DND-41 (cell line): ENCODE data around the gene HACD4.

Experiments
- ATAC-seq: fragments of 200-7000 bp; cut with Tn5 transposase; 3 replicates; pipeline ENCODE4 v1.9.1; 2021; ENCODE audit warnings: low read depth; ENCODE audit not compliant: insufficient read depth
- DNase-seq: peaks from one replicate; pipeline ENCODE4 v3.0.0-alpha.2; 2020
- H2AFZ ChIP-seq: 2 replicates; pipeline ENCODE4 v1.6.0; 2012; ENCODE audit warnings: low read depth, low read length
- H3K27ac ChIP-seq: 2 replicates; pipeline ENCODE4 v1.5.1; 2012; ENCODE audit warnings: low read length, inconsistent platforms
- H3K27me3 ChIP-seq: fragments of 200-600 bp; sonication (generic); 2 replicates; pipeline ENCODE4 v1.6.0; 2012; ENCODE audit warnings: low read length, mild to moderate bottlenecking, inconsistent platforms; ENCODE audit not compliant: insufficient read depth, poor library complexity
- H3K36me3 ChIP-seq: 2 replicates; pipeline ENCODE4 v1.5.1; 2012; ENCODE audit warnings: low read length, inconsistent platforms; ENCODE audit not compliant: insufficient read depth
- H3K4me1 ChIP-seq: 2 replicates; pipeline ENCODE4 v1.5.1; 2012; ENCODE audit warnings: mild to moderate bottlenecking, low read length; ENCODE audit not compliant: insufficient read depth
- H3K4me2 ChIP-seq: 2 replicates; pipeline ENCODE4 v1.6.0; 2012; ENCODE audit warnings: mild to moderate bottlenecking, moderate library complexity, low read length, inconsistent platforms; ENCODE audit not compliant: insufficient read depth
- H3K4me3 ChIP-seq, 2 experiments: fragments of 200-600 bp in 1 of 2; shearing (Covaris generic) in 1 of 2; 2 replicates each; pipeline ENCODE4 v1.5.1; 2012 to 2016; ENCODE audit warnings: inconsistent platforms in 2 of 2, low read length in 2 of 2, mild to moderate bottlenecking in 2 of 2, low read depth in 1 of 2, moderate library complexity in 1 of 2
- H3K79me2 ChIP-seq: 2 replicates; pipeline ENCODE4 v1.6.0; 2012; ENCODE audit warnings: low read length, inconsistent platforms; ENCODE audit not compliant: insufficient read depth
- H3K9ac ChIP-seq: 2 replicates; pipeline ENCODE4 v1.6.0; 2012; ENCODE audit warnings: low read depth, mild to moderate bottlenecking, inconsistent platforms, low read length, moderate library complexity
- H3K9me3 ChIP-seq: 2 replicates; pipeline ENCODE4 v1.5.1; 2012; ENCODE audit warnings: low read length, moderate library complexity, mild to moderate bottlenecking, inconsistent platforms; ENCODE audit not compliant: insufficient read depth, severe bottlenecking
- H4K20me1 ChIP-seq: 2 replicates; pipeline ENCODE4 v1.6.0; 2012; ENCODE audit warnings: low read length; ENCODE audit not compliant: insufficient read depth
- CTCF ChIP-seq: IDR thresholded peaks from 2 replicates; pipeline ENCODE4 v1.5.1; 2012; ENCODE audit warnings: borderline replicate concordance, low read length, moderate library complexity, mild to moderate bottlenecking; ENCODE audit not compliant: poor library complexity, severe bottlenecking; ENCODE audit errors: extremely low read depth
- EZH2 ChIP-seq: IDR thresholded peaks from 3 replicates; pipeline ENCODE4 v1.6.1; 2012; ENCODE audit warnings: borderline replicate concordance, low read depth, mild to moderate bottlenecking, moderate library complexity, low read length, inconsistent platforms; ENCODE audit not compliant: severe bottlenecking

HACD4 gene

DNA sequence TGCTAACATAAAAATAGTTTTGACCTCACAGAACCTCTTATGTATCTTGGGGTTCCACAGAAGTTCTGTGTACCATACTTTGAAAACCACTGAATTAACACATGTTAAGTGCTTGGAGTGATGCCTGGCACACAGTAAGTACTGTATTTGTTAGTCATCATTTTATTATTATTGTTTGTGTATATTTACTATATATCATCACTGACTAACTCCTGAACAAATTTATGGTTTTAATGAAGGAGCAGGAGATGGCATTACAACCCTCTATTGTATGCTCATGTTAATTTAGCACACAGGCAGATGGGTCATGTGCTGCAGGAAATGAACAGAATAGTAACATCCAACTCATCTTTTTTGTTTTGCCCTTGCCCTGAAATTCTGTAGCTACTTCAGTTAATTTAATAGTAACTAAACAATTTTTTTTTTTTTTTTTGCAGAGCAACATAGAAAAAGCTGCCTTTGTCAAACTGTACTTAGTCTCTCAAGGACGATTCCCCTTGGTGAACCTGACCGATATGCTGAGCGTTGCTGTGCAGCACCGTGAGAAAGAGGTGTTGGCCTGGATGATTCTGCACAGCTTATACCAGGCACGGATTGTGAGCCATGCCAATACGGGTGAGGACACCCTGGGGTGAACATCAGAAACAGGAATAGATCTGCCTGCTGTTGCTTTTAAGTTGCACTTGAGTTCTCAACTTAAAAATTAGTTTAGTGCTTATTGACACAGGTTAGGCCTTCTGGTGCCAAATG lies 45.4 kb downstream of the HACD4 start:
- ATAC-seq (0 out of 3 replicates have a peak, but pooled peaks have one; percentile 22), DNase-seq (no peak)
- Histone ChIP-seq H3K27ac (no peak overlapping the region), H3K4me3 (no peak overlapping the region), H2AFZ (no peak overlapping the region), H4K20me1 (no peaks in the 10 kb centered on the region), H3K9ac (no peak overlapping the region), H3K36me3 (peaks cover 46% of the 10 kb centered on the region), H3K9me3 (no peaks in the 10 kb centered on the region), H3K79me2 (no peaks in the 10 kb centered on the region), H3K4me1 (no peaks in the 10 kb centered on the region), H3K4me2 (no peak overlapping the region), H3K27me3 (no peaks in the 10 kb centered on the region)
- TF ChIP-seq CTCF = no peak
- no peak for TF ChIP-seq EZH2

DNA sequence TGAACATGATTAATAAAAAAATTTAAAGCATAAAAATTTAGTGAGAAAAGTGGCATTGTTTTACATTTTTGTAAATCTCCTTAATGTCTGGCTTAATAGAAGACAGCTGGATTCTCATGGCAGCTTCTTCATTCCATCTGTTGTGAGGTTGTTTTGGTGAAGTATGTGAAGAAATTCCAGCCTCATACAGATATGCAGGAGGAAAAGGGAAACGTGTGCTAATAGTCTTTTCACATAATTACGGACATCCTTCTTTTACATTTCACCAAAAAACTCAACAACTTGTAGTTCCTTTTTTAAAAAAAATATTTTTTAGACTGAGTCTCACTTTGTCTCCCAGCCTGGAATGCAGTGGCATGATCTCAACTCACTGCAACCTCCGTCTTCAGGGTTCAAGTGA lies 46.9 kb downstream of the HACD4 start:
- TF ChIP-seq CTCF (no peak), EZH2 (no peak)
- Histone ChIP-seq H3K4me2 (no peak overlapping the region), H3K36me3 (peaks cover 35% of the 10 kb centered on the region), H3K9me3 (no peaks in the 10 kb centered on the region), H3K27ac (no peak overlapping the region), H3K4me1 (no peaks in the 10 kb centered on the region), H3K9ac (no peak overlapping the region), H3K4me3 (no peak overlapping the region), H3K27me3 (no peaks in the 10 kb centered on the region), H4K20me1 (no peaks in the 10 kb centered on the region), H2AFZ (no peak overlapping the region), H3K79me2 (no peaks in the 10 kb centered on the region)
- ATAC-seq = no peak
- no peak for DNase-seq

GRCh38 chr9:20981486-20981885 lies 50.0 kb downstream of the HACD4 start:
- no peaks in the 10 kb centered on the region for H3K9me3 ChIP-seq
- no peaks in the 10 kb centered on the region for H3K4me1 ChIP-seq
- no peak for DNase-seq
- no peak overlapping the region for H2AFZ ChIP-seq
- H3K9ac ChIP-seq = no peak overlapping the region
- H3K36me3 ChIP-seq = peaks cover 34% of the 10 kb centered on the region
- no peak for ATAC-seq
- no peak overlapping the region for H3K27ac ChIP-seq
- no peak overlapping the region for H3K4me3 ChIP-seq
- H4K20me1 ChIP-seq = no peaks in the 10 kb centered on the region
- TF ChIP-seq EZH2 (no peak), CTCF (no peak)
- H3K4me2 ChIP-seq = no peak overlapping the region
- H3K79me2 ChIP-seq = no peaks in the 10 kb centered on the region
- H3K27me3 ChIP-seq = no peaks in the 10 kb centered on the region
